Skin epidermis (tissue), 12 donors: Measurements from ENCODE around the gene HTR6.
A peak's percentile ranks its signal among the peaks of the same experiment; 100 is the strongest.

ENCODE experiments used
- H3K27ac ChIP-seq, 21 experiments: fragments of 200-600 bp; sonication (generic) in 11 of 21; one replicate each; pipeline ENCODE4 v1.5.0; 2020; ENCODE audit warnings: mild to moderate bottlenecking in 3 of 21, inconsistent platforms in 2 of 21, moderate library complexity in 2 of 21
- H3K4me3 ChIP-seq, 7 experiments: fragments of 200-600 bp; sonication (generic) in 2 of 7; one replicate each; pipeline ENCODE4 v1.5.0; 2020; ENCODE audit warnings: inconsistent platforms in 2 of 7, mild to moderate bottlenecking in 2 of 7, moderate library complexity in 1 of 7

The HTR6 gene

DNA sequence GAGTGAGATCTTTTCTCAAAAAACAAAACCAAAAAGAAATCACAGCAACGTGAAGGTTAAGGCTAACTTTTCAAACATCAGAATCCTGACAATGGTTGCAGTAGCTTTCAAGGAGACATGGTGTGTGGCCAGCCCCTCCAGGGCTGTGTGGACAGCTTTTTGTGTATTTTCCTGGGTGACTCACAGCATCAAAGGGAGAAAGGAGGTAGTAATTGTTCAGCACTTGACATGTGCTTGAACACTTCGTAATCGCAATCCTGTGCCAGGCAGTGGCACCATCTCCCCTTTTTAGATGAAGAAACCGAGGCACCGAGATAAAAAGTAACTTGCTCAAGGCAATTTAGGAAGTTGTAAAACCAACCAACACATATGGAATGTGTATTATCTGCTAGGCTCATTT lies 10.3 kb upstream of the HTR6 start:
- H3K27ac ChIP-seq: no peak overlapping the region
- H3K4me3 ChIP-seq: no peak overlapping the region

DNA sequence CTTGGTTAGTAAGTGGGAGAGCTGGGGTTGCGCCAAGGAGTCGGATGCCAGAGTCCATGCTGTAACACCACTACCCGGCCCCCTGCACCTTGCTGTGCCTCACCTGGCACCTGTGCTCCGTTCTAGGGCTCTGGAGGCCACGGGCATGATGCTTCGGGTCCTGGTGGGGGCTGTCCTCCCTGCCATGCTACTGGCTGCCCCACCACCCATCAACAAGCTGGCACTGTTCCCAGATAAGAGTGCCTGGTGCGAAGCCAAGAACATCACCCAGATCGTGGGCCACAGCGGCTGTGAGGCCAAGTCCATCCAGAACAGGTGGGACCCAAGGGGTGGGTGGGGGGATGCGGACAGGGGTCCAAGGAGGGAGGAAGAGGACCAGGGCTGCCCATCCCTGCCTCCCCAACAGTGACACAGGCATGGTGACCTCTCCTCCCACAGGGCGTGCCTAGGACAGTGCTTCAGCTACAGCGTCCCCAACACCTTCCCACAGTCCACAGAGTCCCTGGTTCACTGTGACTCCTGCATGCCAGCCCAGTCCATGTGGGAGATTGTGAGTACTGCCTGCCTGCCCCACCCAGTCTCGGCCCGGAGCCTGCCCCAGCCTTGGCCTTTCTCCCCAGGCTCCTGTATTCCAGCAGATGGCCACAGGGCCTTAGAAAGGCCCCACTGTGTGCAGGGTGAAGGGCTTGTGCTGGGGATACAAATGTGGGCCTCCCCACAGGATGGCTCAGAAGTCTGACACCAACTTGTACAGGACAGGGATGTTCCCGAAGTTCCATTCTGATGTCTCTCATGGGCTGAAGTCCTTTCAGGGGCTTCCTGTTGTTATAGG lies 9.6 kb upstream of the HTR6 start:
- Histone ChIP-seq H3K27ac (peak overlapping the region in 1 of 21 experiments; percentile 29), H3K4me3 (no peak overlapping the region)

- no peak overlapping the region for H3K4me3 ChIP-seq
- peak overlapping the region in 1 of 21 experiments; percentile 29 for H3K27ac ChIP-seq
Measured at GRCh38 chr1:19655718-19656080, 9.0 kb upstream of the HTR6 start.

GRCh38 chr1:19656134-19656779 lies 8.4 kb upstream of the HTR6 start:
- no peak overlapping the region for H3K4me3 ChIP-seq
- no peak overlapping the region for H3K27ac ChIP-seq

- no peak overlapping the region for H3K4me3 ChIP-seq
Measured at GRCh38 chr1:19656780-19657466, 7.8 kb upstream of the HTR6 start.

GRCh38 chr1:19657511-19657910 lies 7.2 kb upstream of the HTR6 start:
- H3K27ac ChIP-seq: no peak overlapping the region
- H3K4me3 ChIP-seq: no peak overlapping the region

More at GRCh38 chr1:19656780-19657466, 7.8 kb upstream of the HTR6 start:
- no peak overlapping the region for H3K27ac ChIP-seq

GRCh38 chr1:19658186-19658585 lies 6.5 kb upstream of the HTR6 start:
- H3K27ac ChIP-seq: no peak overlapping the region
- no peak overlapping the region for H3K4me3 ChIP-seq

- no peak overlapping the region for H3K27ac ChIP-seq
- no peak overlapping the region for H3K4me3 ChIP-seq
Measured at GRCh38 chr1:19661721-19662228, 2.9 kb upstream of the HTR6 start.

DNA sequence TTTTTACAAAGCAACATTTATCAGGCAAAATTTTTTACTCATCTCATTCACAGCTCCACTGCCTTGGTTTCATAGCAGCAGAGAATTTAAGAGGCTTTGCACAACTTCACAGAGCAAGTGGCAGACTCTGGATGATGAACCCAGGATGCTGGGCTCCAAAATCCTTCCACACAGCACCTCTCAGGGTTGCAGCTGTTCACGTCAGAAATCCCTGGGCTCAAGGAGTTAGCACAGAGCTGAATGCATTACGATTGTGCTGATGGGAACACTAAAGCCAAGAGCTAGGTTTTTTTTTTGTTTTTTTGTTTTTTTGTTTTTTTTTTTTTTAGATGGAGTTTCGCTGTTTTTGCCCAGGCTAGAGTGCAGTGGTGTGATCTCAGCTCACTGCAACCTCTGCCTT lies 2.4 kb upstream of the HTR6 start:
- Histone ChIP-seq H3K27ac (no peak overlapping the region), H3K4me3 (no peak overlapping the region)

- Histone ChIP-seq H3K4me3 (peak overlapping the region in 2 of 7 experiments; percentile 23 to 35), H3K27ac (no peak overlapping the region)
Measured at GRCh38 chr1:19665186-19665495, 466 bp downstream of the HTR6 start.

DNA sequence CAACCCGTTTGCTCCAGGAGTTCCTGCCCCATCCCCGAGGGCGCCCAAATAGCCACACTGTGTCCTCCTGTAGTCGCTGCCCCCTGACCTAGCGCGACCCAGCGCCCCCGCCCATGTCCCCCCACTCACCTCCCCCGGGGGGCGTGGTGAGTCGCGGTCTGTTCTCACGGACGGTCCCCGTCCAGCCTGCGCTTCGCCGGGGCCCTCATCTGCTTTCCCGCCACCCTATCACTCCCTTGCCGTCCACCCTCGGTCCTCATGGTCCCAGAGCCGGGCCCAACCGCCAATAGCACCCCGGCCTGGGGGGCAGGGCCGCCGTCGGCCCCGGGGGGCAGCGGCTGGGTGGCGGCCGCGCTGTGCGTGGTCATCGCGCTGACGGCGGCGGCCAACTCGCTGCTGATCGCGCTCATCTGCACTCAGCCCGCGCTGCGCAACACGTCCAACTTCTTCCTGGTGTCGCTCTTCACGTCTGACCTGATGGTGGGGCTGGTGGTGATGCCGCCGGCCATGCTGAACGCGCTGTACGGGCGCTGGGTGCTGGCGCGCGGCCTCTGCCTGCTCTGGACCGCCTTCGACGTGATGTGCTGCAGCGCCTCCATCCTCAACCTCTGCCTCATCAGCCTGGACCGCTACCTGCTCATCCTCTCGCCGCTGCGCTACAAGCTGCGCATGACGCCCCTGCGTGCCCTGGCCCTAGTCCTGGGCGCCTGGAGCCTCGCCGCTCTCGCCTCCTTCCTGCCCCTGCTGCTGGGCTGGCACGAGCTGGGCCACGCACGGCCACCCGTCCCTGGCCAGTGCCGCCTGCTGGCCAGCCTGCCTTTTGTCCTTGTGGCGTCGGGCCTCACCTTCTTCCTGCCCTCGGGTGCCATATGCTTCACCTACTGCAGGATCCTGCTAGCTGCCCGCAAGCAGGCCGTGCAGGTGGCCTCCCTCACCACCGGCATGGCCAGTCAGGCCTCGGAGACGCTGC lies 1.1 kb downstream of the HTR6 start:
- no peak overlapping the region for H3K27ac ChIP-seq
- peak overlapping the region in 1 of 7 experiments; percentile 35 for H3K4me3 ChIP-seq

- H3K4me3 ChIP-seq: no peak overlapping the region
Measured at GRCh38 chr1:19668888-19669287, 4.2 kb downstream of the HTR6 start.

DNA sequence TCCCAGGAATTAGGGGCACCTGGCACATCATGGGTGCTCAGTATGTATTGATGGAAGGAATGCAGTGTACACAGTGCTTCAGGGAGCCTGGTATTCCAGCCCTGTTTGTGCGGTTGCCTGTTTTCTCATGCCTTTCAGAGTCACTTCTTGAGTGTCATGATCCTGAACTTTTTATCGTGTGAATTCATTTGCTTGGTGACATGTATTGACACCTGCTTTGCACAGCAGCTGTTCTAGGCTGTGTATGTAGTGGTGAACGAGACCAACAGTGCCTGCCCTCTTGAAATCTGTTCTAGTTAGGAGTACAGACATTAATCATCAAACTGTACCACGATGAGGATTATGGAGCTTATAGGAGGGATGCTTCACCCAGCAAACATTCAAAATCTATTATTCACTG lies 6.1 kb downstream of the HTR6 start:
- H3K4me3 ChIP-seq: no peak overlapping the region
- no peak overlapping the region for H3K27ac ChIP-seq

More at GRCh38 chr1:19668888-19669287, 4.2 kb downstream of the HTR6 start:
- no peak overlapping the region for H3K27ac ChIP-seq

DNA sequence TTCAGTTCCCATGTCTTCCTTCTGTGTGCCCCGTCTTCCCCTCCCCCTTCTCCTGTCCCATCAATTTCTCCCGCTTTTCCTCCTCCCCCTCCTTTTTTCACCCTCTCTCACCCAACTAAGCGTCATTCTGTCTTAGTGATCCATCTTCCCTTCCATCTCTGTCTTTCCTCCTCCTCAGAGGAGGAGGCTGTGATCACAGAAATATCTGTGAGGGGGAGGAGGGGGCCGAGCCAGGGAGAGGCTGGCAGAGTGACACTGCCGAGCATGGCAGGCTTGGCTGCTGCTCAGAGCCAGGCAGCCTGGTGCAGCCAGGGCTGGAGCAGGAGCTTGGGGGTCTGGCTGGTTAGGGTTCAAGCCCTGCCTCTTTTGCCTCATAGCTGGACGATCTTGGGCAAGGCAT lies 7.6 kb downstream of the HTR6 start:
- Histone ChIP-seq H3K27ac (no peak overlapping the region), H3K4me3 (no peak overlapping the region)

GRCh38 chr1:19675797-19676196 lies 11.1 kb downstream of the HTR6 start:
- no peak overlapping the region for H3K27ac ChIP-seq

GRCh38 chr1:19676438-19676922 lies 11.8 kb downstream of the HTR6 start:
- H3K4me3 ChIP-seq: no peak overlapping the region
- H3K27ac ChIP-seq: no peak overlapping the region

More at GRCh38 chr1:19675797-19676196, 11.1 kb downstream of the HTR6 start:
- no peak overlapping the region for H3K4me3 ChIP-seq

GRCh38 chr1:19678493-19678892 lies 13.8 kb downstream of the HTR6 start:
- Histone ChIP-seq H3K4me3 (no peak overlapping the region), H3K27ac (no peak overlapping the region)

- H3K27ac ChIP-seq: no peak overlapping the region
Measured at GRCh38 chr1:19678931-19679453, 14.3 kb downstream of the HTR6 start.

DNA sequence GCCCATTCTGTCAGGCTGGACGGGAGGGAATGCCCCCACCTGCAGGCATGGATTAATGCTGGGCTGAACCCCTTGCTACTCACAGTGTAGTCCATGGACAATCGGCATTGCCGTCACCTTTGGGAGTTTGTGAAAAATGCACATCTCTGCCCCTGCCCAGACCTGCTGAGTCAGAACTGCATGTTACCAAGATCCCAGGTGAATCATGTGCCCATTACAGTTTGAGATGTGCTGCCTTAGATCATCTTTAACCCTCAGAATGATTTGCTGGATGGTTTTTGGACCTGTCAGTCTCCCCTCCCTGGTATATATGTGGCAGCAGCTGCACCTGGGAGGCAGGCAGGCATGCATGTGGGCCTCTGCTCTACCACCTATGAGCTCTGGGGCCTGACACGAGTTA lies 15.0 kb downstream of the HTR6 start:
- Histone ChIP-seq H3K4me3 (no peak overlapping the region), H3K27ac (no peak overlapping the region)

More at GRCh38 chr1:19678931-19679453, 14.3 kb downstream of the HTR6 start:
- no peak overlapping the region for H3K4me3 ChIP-seq
